ENCODE data around the gene GALR2.

The GALR2 gene

GRCh38 chr17:76074390-76075363, at the start of gene GALR2:
Gene GALR2 (plus strand): TSS chr17:76074781. CDS start chr17:76074884, 103 bp downstream.
- no peak for DNase-seq (ENCODE audit: low read depth)
- H3K4me3 ChIP-seq (ENCODE audit: low read length) = no peak within 1 kb of the TSS
- TF ChIP-seq CTCF (conservative IDR thresholded peaks at IDR 0.05; ENCODE audit: low read length) = no peak

- no peak overlapping the region for H3K4me3 ChIP-seq (ENCODE audit: low read length)
- no peak for TF ChIP-seq CTCF (conservative IDR thresholded peaks at IDR 0.05; ENCODE audit: low read length)
- DNase-seq (ENCODE audit: low read depth) = no peak
Measured at GRCh38 chr17:76025294-76025693, 49.3 kb upstream of the GALR2 start.

GRCh38 chr17:76026714-76027158, 47.8 kb upstream of the GALR2 start:
- no peak for TF ChIP-seq CTCF (conservative IDR thresholded peaks at IDR 0.05; ENCODE audit: low read length)
- H3K4me3 ChIP-seq (ENCODE audit: low read length) = no peak overlapping the region
- no peak for DNase-seq (ENCODE audit: low read depth)

- TF ChIP-seq CTCF (conservative IDR thresholded peaks at IDR 0.05; ENCODE audit: low read length) = no peak
- no peak within 1 kb of the TSS for H3K4me3 ChIP-seq (ENCODE audit: low read length)
- DNase-seq (ENCODE audit: low read depth) = no peak
Measured at GRCh38 chr17:76027159-76027839, 47.3 kb upstream of the GALR2 start, which contains the start of gene EVPL. Gene EVPL (minus strand): TSS chr17:76027306. CDS start chr17:76027198, 108 bp downstream.

- TF ChIP-seq CTCF (conservative IDR thresholded peaks at IDR 0.05; ENCODE audit: low read length) = no peak
- no peak overlapping the region for H3K4me3 ChIP-seq (ENCODE audit: low read length)
- DNase-seq (ENCODE audit: low read depth) = no peak
Measured at GRCh38 chr17:76032073-76032779, 42.4 kb upstream of the GALR2 start.

- TF ChIP-seq CTCF (conservative IDR thresholded peaks at IDR 0.05; ENCODE audit: low read length) = no peak
- no peak for DNase-seq (ENCODE audit: low read depth)
- H3K4me3 ChIP-seq (ENCODE audit: low read length) = no peak overlapping the region
Measured at GRCh38 chr17:76032780-76033108, 41.8 kb upstream of the GALR2 start.

Data from AG10803 (cell line).